Colon (tissue), 2 donors: Measurements from ENCODE around the gene CXorf49.
"Not testable (repeated sequence)": the region's sequence is repeated elsewhere in the genome, so short reads cannot be mapped to it uniquely, and the experiment has no call there.

Experiments
- FAIRE-seq: peaks from 2 replicates; lab custom pipeline; 2012; peaks lifted over from hg19 to GRCh38; lab: Jason Lieb, UNC
- donor health status: control.
- donor health status: control.

CXorf49 gene

GRCh38 chrX:71671938-71672337 is 46.1 kb downstream of the CXorf49 start:
- FAIRE-seq: no peak

- FAIRE-seq: no peak
Observed at GRCh38 chrX:71671043-71671780, 46.9 kb downstream of the CXorf49 start.

GRCh38 chrX:71669947-71670346 is 48.1 kb downstream of the CXorf49 start:
- not testable (repeated sequence) for FAIRE-seq

GRCh38 chrX:71669492-71669891 is 48.6 kb downstream of the CXorf49 start:
- FAIRE-seq: no peak

GRCh38 chrX:71668248-71668595 is 49.9 kb downstream of the CXorf49 start:
- FAIRE-seq: no peak

- no peak for FAIRE-seq
Observed at GRCh38 chrX:71667328-71668247, 50.5 kb downstream of the CXorf49 start, which contains the start of gene LOC101059915. TSS of gene LOC101059915 (plus strand) at chrX:71667546.

- FAIRE-seq: no peak
Observed at GRCh38 chrX:71666240-71667223, 51.6 kb downstream of the CXorf49 start.

- no peak for FAIRE-seq
Observed at GRCh38 chrX:71665747-71666146, 52.3 kb downstream of the CXorf49 start.

GRCh38 chrX:71664889-71665491 is 53.1 kb downstream of the CXorf49 start:
- FAIRE-seq: no peak
